Measurements from ENCODE around the gene LMO4.

- TF ChIP-seq TBL1XR1 (IDR thresholded peaks at IDR 0.05; ENCODE audit: low read depth, low read length) (no peak; the same call in 1 of the 2 replicates), EED (IDR thresholded peaks at IDR 0.05; ENCODE audit: low read depth) (no peak), NR2C1 (IDR thresholded peaks at IDR 0.05) (no peak), ZNF274 (IDR thresholded peaks at IDR 0.05; ENCODE audit: insufficient read depth, insufficient read length) (no peak), TARDBP (IDR thresholded peaks at IDR 0.05; ENCODE audit: borderline replicate concordance) (no peak), CTCF (IDR thresholded peaks at IDR 0.05 in 2 of 3, conservative IDR thresholded peaks at IDR 0.05 in 1 of 3; ENCODE audit: control insufficient read depth in 2 of 3, extremely low read depth in 1 of 3, insufficient read depth in 1 of 3, low read depth in 3 of 3, low read length in 3 of 3) (peak; percentile 61 to 77 (median 75)), EZH2 (IDR thresholded peaks at IDR 0.05; ENCODE audit: borderline replicate concordance, control insufficient read depth, low read depth, low read length) (no peak), GABPA (IDR thresholded peaks at IDR 0.05; ENCODE audit: low read depth) (no peak), ATF3 (IDR thresholded peaks at IDR 0.05; ENCODE audit: borderline replicate concordance, extremely low read depth, low read depth, low read length) (no peak)
These were observed 2.5 kb upstream of the LMO4 start for GRCh38 chr1:87325982-87326738.
